Measurements from ENCODE around the gene GRK6. TPM values are rescaled to one million over a fixed set of nuclear protein-coding genes. Genes with fewer than 3 reads are reported as not detected.

The GRK6 gene
- total and polyA plus RNA-seq, 9 of the 15 experiments (the other 6 are each of a cell fraction or from before 2014, with no cell fraction given) = 0.63 to 122 (median 44.5) TPM

GRCh38 chr5:177425801-177426565, 493 bp upstream of the GRK6 start (continued):
- TF ChIP-seq, protein P1, sequence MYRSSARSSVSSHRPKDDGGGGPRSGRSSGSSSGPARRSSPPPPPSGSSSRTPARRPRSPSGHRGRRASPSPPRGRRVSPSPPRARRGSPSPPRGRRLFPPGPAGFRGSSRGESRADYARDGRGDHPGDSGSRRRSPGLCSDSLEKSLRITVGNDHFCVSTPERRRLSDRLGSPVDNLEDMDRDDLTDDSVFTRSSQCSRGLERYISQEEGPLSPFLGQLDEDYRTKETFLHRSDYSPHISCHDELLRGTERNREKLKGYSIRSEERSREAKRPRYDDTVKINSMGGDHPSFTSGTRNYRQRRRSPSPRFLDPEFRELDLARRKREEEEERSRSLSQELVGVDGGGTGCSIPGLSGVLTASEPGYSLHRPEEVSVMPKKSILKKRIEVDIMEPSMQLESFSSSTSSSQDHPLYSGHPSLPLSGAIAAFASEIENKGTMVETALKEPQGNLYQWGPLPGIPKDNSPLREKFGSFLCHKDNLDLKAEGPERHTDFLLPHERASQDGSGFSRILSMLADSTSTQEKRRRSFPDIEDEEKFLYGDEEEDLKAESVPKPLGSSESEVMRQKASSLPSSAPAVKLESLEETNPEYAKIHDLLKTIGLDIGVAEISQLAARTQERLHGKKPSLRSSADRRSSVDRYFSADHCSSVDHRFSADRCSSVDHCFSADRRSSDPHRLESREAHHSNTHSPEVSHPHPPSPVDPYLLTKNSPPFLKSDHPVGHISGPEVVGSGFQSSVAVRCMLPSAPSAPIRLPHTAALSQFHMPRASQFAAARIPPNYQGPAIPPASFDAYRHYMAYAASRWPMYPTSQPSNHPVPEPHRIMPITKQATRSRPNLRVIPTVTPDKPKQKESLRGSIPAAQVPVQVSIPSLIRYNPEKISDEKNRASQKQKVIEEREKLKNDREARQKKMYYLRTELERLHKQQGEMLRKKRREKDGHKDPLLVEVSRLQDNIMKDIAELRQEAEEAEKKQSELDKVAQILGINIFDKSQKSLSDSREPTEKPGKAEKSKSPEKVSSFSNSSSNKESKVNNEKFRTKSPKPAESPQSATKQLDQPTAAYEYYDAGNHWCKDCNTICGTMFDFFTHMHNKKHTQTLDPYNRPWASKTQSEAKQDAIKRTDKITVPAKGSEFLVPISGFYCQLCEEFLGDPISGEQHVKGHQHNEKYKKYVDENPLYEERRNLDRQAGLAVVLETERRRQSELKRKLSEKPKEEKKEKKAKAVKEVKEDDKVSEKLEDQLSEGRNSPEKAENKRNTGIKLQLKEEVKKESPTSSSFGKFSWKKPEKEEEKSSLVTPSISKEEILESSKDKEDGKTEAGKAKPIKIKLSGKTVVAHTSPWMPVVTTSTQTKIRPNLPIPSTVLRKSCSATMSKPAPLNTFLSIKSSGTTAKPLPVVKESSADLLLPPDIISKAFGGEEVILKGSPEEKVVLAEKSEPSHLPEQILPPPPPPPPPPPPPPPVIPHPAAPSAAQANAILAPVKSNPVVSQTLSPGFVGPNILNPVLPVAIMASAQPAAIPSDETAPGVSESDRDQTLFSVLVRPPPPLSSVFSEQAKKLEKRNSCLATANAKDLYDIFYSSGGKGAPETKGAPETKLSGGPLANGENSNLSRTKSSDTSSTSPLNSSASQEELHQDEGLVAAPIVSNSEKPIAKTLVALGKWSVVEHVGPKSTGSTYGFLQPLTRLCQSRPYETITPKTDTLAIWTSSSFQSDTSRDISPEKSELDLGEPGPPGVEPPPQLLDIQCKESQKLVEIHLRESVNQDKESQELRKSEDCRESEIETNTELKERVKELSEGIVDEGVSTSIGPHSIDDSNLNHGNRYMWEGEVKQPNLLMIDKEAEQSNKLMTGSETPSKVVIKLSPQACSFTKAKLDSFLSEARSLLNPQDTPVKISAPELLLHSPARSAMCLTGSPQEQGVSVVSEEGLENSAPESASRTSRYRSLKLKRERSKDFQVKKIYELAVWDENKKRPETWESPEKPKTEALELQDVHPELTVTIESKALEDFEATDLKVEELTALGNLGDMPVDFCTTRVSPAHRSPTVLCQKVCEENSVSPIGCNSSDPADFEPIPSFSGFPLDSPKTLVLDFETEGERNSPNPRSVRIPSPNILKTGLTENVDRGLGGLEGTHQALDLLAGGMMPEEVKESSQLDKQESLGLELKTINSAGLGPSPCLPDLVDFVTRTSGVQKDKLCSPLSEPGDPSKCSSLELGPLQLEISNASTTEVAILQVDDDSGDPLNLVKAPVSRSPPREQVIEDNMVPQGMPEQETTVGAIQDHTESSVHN (IDR thresholded peaks at IDR 0.05; ENCODE audit: borderline replicate concordance in 1 of 2, low read depth in 1 of 2) = no peak
- no peak for TF ChIP-seq HNRNPH1 (optimal IDR thresholded peaks at IDR 0.05; ENCODE audit: low read depth, low read length)
- peak; percentile 63 for TF ChIP-seq JUND (IDR thresholded peaks at IDR 0.05; ENCODE audit: borderline replicate concordance, low read depth, low read length)
- TF ChIP-seq JUND (tag; IDR thresholded peaks at IDR 0.05; ENCODE audit: borderline replicate concordance, low read depth, low read length) = peak; percentile 2; the same call in 1 of the 3 replicates
- no peak for TF ChIP-seq ZNF174 (CRISPR knock-in tag; IDR thresholded peaks at IDR 0.05)
- no peak for TF ChIP-seq PPARD (CRISPR knock-in tag; IDR thresholded peaks at IDR 0.05)
- no peak for TF ChIP-seq MCM3 (IDR thresholded peaks at IDR 0.05)
- TF ChIP-seq ZNF274 (IDR thresholded peaks at IDR 0.05; ENCODE audit: borderline replicate concordance, low read depth, low read length) = no peak

Data from K562 (cell line).